ENCODE results near the gene URB2. TPM values are rescaled to one million over a fixed set of nuclear protein-coding genes. Genes with fewer than 3 reads are reported as not detected.

The URB2 gene
- total and polyA plus RNA-seq, 2 donors (not counting 3 experiments of a cell fraction or from before 2014, with no cell fraction given), result 4.7 to 12.4 TPM

GRCh38 chr1:229582715-229583114, 43.3 kb upstream of the URB2 start:
- Histone ChIP-seq H3K4me3 (replicated peaks in 1 of 3; ENCODE audit: insufficient read depth in 1 of 3, low read depth in 1 of 3, low read length in 3 of 3) (no peak overlapping the region), H3K9me3 (replicated peaks; ENCODE audit: control insufficient read depth, insufficient read depth, low read length) (no peaks in the 10 kb centered on the region), H3K4me1 (ENCODE audit: control insufficient read depth, extremely low read depth, insufficient read depth, low read length) (peaks cover 6% of the 10 kb centered on the region), H3K79me2 (ENCODE audit: control insufficient read depth, insufficient read depth, low read length) (no peaks in the 10 kb centered on the region), H3K9me1 (replicated peaks; ENCODE audit: control insufficient read depth, extremely low read depth, insufficient read depth, low read length) (no peaks in the 10 kb centered on the region), H3K9ac (replicated peaks; ENCODE audit: extremely low read depth, insufficient read depth, low read length) (no peak overlapping the region), H2AFZ (ENCODE audit: low read depth, low read length) (no peak overlapping the region), H3K36me3 (ENCODE audit: control insufficient read depth in 2 of 2, extremely low read depth in 1 of 2, insufficient read depth in 2 of 2, low read length in 2 of 2) (no peaks in the 10 kb centered on the region), H3K4me2 (ENCODE audit: insufficient read depth, low read length) (no peak overlapping the region), H3K27ac (ENCODE audit: insufficient read depth, low read depth, low read length) (no peak overlapping the region), H3K27me3 (ENCODE audit: control insufficient read depth in 2 of 2, insufficient read depth in 2 of 2, low read length in 2 of 2) (no peaks in the 10 kb centered on the region), H4K20me1 (replicated peaks; ENCODE audit: control insufficient read depth, extremely low read depth, insufficient read depth, low read length) (no peaks in the 10 kb centered on the region)
- POLR2A ChIA-PET, result interaction anchor here (0.6 kb wide), 1 partner anchor 10 kb away, joined by 3 read pairs; no protein-coding TSS in a partner anchor
- FAIRE-seq (no peak), DNase-seq (ENCODE audit: low read depth, low spot score) (no peak)
- TF ChIP-seq CTCF (IDR thresholded peaks at IDR 0.05; ENCODE audit: extremely low read depth in 1 of 2, insufficient read depth in 1 of 2, low read depth in 1 of 2, low read length in 2 of 2) (no peak), POLR2AphosphoS5 (IDR thresholded peaks at IDR 0.05; ENCODE audit: insufficient read depth, low read depth, low read length) (no peak), MYC (IDR thresholded peaks at IDR 0.05; ENCODE audit: low read depth, low read length) (no peak), POLR2A (IDR thresholded peaks at IDR 0.05; ENCODE audit: low read depth, low read length) (no peak), JUN (IDR thresholded peaks at IDR 0.05; ENCODE audit: borderline replicate concordance, insufficient read depth, insufficient read length, low read depth) (no peak), FOS (IDR thresholded peaks at IDR 0.05; ENCODE audit: borderline replicate concordance, insufficient read depth, low read length) (no peak), EZH2 (IDR thresholded peaks at IDR 0.05; ENCODE audit: borderline replicate concordance, low read depth, low read length, severe bottlenecking) (no peak), GATA2 (IDR thresholded peaks at IDR 0.05; ENCODE audit: insufficient read depth, insufficient read length, low read depth, low read length) (no peak)
- TF ChIP-seq, protein P1, sequence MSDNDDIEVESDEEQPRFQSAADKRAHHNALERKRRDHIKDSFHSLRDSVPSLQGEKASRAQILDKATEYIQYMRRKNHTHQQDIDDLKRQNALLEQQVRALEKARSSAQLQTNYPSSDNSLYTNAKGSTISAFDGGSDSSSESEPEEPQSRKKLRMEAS (IDR thresholded peaks at IDR 0.05; ENCODE audit: insufficient read depth, insufficient read length), result no peak
- intact Hi-C loops (cut with micrococcal nuclease), result no loop called here
- CTCF ChIA-PET, result interaction anchor here (0.8 to 1.6 kb wide), 2 partner anchors 24 to 27 kb away, joined by 3 read pairs; partner anchors contain the start of gene ABCB10
- BruUV-seq (replicated peaks), result no TSS peak
- dilution Hi-C loops (cut with MboI; ENCODE audit: extremely low pct_ligation_motif_present, low sequenced_read_pairs), result no loop called here

Measured in endothelial cell of umbilical vein (primary cell).